GM12891 (cell line): ENCODE measurements around the gene LSM4.

ENCODE experiments used
- PAX5 ChIP-seq: IDR thresholded peaks from 2 replicates; pipeline ENCODE4 v1.6.1; 2011; ENCODE audit warnings: low read length, moderate library complexity, mild to moderate bottlenecking; ENCODE audit not compliant: insufficient read depth, severe bottlenecking
- POLR2A ChIP-seq: IDR thresholded peaks from 2 replicates; pipeline ENCODE4 v1.6.1; 2011; ENCODE audit warnings: low read depth, low read length, control low read depth
- POLR2AphosphoS5 ChIP-seq: IDR thresholded peaks from 2 replicates; pipeline ENCODE4 v1.6.1; 2011; ENCODE audit warnings: low read depth, low read length, control low read depth
- SPI1 ChIP-seq: IDR thresholded peaks from 2 replicates; pipeline ENCODE4 v1.6.1; 2011; ENCODE audit warnings: low read depth, low read length, control low read depth
- TAF1 ChIP-seq: IDR thresholded peaks from 2 replicates; pipeline ENCODE4 v1.6.1; 2011; ENCODE audit warnings: low read depth, low read length, control low read depth

DNA sequence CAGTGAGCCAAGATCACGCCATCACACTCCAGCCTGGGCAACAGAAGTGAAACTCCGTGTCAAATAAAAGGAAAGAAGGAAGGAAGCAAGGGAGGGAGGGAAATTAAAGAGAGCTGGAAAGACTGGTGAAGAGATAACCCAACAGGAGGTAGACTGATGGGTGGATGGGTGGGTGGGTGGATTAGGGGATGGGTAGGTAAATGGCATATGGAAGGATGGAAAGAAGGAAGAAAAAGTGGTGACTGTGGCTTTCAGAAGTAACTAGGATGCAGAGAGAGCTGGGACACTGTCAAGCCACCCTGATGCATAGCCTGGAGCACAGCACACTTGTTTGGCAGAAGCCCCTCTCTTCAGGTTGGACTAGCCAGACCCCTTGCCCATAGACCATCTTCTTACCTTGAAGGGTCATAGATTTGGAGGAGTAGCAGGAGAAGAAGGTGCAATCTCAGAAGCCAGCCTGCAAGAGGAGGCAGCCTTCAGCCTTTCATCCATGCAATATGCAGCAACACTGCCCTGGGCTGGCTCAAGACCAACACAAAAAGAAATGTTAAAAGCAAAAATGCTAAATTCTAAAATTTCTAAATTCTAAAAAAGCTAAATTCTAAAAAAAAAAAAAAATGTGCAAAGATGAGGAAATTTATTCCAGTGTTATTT lies 53.7 kb downstream of the LSM4 start:
- TF ChIP-seq POLR2A: no peak
- no peak for TF ChIP-seq POLR2AphosphoS5
- TF ChIP-seq TAF1: no peak
- TF ChIP-seq PAX5: no peak
- no peak for TF ChIP-seq SPI1
